Measurements from ENCODE around the gene TRIM8.

TRIM8 gene

DNA sequence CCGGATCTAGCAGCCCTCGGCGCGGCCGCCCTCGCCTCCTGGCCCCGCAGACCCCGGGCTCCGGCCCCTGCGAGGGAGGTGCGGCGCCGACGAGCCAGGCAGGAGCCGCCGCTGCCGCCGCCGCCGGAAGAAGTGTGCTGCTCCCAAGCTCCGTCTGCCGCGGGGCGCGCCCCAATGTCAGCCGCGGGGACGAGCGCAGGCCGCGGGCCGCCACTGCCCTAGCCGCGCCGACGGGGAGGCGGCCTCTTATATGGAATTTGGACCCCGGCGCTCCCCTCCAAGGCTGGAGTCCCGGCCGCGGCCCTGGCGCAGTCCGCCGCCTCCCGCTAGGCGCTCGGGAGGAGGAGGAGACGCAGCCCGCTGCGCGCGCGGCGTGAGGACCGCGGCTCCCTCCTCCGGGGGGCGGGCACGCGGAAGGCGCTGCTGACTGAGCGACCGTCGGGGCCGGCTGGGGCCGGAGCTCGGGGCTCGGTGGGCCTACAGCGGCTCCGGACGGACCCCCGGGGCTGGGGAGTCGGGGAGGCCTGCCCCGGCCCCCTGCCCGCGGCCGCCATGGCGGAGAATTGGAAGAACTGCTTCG lies at the start of gene TRIM8:
TSS of gene TRIM8 (plus strand) at position 414 of the 580 bp plus-strand sequence. CDS start at position 553, 139 bp downstream.
- DNase-seq, result peak; percentile 40 to 59

- DNase-seq, result no peak
These were observed 49.0 kb upstream of the TRIM8 start for GRCh38 chr10:102595293-102595692.

DNA sequence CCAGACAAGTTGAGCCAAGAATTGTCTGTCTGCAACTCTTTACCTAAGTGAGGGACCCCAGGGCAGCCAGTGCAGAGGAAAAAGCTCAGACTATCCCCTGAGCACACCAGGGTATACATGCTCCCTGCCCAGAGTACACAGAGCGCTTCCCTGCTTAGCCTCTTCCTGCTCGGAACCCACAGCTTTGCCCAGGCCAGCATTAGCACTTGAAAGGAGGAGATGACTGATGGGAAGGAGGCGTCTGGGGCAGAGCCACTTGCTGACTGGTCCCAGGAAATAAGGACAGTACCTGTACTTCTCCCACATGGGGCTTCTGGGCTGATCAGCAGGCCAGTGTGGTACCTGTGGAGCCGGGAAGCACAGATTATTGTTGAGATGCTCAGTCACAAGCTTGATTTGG lies 48.4 kb upstream of the TRIM8 start:
- DNase-seq, result no peak

DNA sequence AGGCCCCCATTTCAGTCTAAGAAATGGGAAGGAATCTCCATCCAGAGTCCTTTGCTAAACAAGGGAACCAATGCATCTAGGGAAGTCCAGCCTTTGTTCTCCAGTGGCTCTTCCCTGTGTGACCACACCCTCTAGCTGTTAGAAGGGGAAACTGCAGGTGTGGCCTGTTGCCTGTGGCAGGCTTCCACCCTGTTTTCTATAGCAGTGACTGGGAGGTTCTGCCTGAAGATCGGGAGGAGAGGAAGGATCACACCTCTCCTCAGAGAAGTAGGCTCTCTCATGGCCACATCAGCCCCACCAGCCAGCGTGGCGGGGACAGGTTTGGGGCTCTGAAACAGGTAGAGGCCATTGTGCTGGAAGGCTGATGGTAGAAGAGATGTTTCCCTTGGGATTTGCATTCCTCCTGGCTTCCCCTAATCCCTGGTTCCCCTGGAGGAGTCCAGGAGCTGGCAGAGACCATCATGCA lies 47.7 kb upstream of the TRIM8 start:
- peak in 1 of 2 donors; percentile 23 for DNase-seq

DNA sequence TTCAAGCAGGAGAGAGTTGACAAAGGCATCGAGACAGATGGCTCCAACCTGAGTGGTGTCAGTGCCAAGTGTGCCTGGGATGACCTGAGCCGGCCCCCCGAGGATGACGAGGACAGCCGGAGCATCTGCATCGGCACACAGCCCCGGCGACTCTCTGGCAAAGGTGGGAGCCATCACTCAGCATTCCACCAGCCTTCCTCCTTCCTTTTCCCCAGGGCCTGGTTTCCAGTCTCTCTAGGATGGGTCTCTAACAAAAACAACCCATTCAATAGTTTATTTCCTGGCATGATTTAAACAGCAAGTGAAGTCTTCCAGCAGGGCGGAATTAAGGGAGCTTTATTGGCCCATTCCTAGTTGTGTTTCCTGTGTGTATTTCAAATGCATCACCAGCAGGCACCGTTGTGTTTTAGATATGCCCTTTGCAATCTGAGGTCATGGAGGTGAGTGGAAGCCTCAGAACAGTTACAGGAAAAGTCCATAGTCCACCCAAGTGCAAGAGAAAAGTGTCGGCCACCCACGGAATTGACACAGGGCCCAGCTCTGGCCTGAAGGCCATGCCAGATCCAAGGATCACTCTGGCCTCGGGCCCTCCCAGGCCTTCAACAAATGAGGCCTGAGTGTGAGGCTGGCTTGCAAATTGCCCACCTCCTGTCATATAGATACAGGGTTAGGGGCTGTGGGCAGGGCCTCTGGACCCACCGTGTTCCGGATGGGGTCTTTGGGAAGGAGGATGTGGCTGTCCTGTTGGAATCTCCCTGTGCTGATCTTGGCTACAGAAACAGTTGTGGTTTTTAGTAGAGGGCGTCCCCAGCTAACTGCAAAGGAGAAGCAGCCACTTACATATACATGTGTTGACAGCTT lies 46.9 kb upstream of the TRIM8 start:
- no peak for DNase-seq

GRCh38 chr10:102598243-102598642 lies 46.0 kb upstream of the TRIM8 start:
- DNase-seq, result no peak

GRCh38 chr10:102599565-102600327 lies 44.5 kb upstream of the TRIM8 start:
- no peak for DNase-seq

DNA sequence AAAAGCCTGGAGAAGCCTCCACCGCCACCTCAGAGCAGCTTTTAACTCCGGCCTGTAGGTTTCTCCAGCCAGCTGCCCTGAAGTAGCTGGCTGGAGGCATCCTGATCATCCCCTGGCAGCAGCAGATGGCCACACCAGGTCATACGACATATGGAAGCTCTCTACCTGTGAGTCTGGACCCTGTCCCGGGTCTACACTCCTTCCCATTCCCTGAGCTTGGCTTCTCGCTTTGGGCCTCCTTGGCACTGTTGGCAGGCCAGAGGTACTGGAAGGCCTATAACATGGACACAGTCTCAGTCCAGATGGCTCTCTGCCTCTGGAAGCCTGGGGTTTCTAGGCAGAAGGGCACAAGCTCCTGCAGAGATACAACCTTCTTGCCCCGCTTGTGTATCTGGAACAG lies 43.5 kb upstream of the TRIM8 start:
- DNase-seq, result no peak

DNA sequence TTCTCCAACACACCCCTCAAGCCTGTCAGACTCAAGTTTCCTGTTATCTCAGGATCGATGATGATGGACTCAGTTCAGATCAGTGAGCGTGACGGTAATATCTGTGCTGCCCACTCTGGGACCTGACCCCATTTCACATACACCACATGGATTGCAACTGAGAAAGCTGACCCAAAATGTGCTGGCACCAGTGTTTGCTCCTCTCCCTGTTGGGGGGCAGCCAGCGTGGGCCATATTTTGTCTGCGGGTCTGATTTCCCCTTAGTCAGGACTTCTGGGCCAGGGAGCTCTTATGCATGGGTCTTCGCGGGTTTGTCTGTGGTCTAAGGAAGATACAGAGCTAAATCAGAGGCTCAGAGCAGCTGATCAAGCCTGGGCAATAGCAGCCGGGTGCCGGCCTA lies 42.6 kb upstream of the TRIM8 start:
- DNase-seq, result no peak

GRCh38 chr10:102602272-102603045 lies 41.8 kb upstream of the TRIM8 start:
- DNase-seq, result no peak

GRCh38 chr10:102603946-102604345 lies 40.3 kb upstream of the TRIM8 start:
- no peak for DNase-seq

DNA sequence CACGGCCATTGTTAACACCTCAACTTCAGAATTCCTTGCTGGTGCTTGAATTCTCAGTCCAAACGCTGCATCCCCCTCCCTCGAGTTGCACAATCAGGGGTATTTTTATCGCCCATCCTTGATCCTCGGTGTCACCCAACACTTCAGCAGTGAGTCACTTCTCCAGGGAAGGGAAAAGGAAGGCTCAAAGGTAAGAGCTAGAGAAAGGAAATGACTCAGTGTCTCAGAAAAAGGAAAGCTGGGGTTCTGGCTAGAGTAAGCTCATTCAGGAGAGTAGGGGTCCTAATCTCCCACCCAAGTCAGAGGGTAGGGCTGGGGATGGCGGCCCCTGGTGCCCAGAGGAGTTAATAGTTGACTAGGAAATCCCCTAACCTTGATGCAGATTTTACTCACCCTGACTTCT lies 39.8 kb upstream of the TRIM8 start:
- DNase-seq, result no peak

- no peak for DNase-seq
These were observed 38.6 kb upstream of the TRIM8 start for GRCh38 chr10:102605712-102606111.

- DNase-seq, result no peak
These were observed 35.8 kb upstream of the TRIM8 start for GRCh38 chr10:102608487-102608886.

GRCh38 chr10:102610441-102610887 lies 33.8 kb upstream of the TRIM8 start:
- no peak for DNase-seq

- no peak for DNase-seq
These were observed 32.7 kb upstream of the TRIM8 start for GRCh38 chr10:102611514-102612087.

- peak in 1 of 2 donors; percentile 28 for DNase-seq
These were observed 31.4 kb upstream of the TRIM8 start for GRCh38 chr10:102612964-102613275.

GRCh38 chr10:102613286-102613685 lies 31.0 kb upstream of the TRIM8 start:
- DNase-seq, result no peak

DNA sequence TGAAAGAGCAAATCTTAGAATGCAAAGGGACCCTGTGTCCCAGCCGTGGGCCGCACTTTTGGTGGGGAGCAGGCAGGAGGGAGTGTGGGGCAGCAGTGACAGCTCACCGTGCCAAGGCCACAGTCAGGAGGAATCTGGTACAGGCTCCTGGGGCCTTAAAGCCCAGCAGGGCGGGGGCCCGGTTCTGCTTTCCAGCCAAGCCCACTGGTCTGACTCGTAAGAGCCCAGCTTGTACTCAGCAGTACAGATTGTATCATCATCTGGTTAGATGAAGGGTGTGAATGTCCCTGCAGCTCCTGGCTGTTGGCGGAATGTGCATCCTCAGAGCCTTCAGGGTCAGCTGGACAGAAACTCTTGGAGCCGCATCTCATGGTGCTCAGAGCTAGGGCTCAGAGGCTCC lies 30.5 kb upstream of the TRIM8 start:
- DNase-seq, result no peak

DNA sequence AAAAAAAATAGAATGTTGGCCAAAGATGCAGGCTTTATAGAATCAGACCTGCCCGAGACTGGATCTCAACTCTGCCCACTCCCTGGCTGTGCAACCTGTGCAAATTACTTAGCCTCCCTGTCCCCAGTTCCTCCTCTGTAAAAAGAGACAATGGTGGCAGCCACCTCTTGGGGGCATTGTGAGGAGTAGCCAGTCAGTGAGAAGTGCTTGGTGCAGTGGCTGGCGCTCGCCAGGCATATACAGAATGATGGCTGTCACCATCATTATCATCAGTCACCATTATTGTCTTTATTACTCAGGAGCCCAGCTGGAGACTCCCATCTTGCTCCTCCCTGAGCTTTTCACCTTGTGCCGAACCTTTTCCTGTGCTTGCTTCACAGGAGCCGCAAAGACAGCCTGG lies 29.4 kb upstream of the TRIM8 start:
- no peak for DNase-seq

DNA sequence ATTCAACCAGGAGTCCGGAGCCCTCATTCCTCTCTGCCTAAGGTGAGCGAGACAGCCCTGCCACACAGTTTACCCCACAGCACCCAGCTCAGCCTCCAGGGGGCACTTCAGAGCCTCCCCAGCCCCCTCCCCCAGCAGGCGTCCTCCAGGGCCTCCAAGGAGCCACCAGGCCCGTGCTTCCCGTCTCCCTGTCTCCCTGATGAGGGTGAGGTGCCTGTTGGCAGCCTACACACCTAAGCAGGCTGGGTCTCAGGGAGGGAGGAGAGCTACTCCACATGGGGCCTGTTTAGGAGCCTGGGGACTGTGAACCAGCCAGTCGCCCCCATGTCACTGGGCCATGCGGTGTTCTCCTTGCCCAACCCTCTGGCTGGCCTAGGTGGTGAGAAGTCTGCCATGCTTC lies 28.9 kb upstream of the TRIM8 start:
- DNase-seq, result peak in 1 of 2 donors; percentile 32

DNA sequence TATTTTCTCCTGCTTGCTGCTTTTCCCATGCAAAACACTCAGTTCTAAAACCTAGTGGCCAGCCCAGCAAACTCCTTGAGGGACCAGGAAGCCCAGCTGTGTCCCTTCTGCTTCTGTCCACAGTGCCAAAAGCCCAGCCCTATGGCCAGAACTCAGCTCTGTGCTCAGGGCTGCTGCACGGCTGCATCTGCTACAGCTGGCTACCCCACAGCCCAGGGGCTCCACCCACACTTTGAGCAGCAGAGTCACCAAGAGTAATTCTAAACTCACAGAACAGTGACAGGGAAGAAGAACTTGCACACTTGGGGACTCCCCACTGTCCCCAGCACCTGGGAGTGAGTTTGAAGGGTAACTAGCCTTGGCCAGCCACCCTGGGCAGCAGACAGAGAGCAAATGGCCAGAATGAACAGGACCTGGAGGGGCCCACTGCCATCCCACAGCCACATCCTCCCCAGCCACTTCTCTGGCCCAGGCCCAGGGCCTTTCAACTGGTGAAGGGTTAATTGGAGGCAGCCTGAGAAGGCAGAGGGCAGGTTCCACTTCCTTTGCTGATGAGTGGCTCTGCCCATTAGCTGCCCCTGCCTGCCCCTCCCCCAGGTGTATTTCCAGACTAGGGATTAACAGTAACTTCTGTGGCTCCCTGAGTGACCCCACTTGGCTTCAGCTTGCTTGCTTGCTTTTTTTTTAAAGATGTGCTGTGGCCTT lies 28.1 kb upstream of the TRIM8 start:
- DNase-seq, result no peak
